DMS79 (cell line): ENCODE measurements around the gene LCN6.

Experiments used
- DNase-seq: peaks from one replicate; lab custom pipeline; 2025; lab: John Stamatoyannopoulos, UW

LCN6 gene

DNA sequence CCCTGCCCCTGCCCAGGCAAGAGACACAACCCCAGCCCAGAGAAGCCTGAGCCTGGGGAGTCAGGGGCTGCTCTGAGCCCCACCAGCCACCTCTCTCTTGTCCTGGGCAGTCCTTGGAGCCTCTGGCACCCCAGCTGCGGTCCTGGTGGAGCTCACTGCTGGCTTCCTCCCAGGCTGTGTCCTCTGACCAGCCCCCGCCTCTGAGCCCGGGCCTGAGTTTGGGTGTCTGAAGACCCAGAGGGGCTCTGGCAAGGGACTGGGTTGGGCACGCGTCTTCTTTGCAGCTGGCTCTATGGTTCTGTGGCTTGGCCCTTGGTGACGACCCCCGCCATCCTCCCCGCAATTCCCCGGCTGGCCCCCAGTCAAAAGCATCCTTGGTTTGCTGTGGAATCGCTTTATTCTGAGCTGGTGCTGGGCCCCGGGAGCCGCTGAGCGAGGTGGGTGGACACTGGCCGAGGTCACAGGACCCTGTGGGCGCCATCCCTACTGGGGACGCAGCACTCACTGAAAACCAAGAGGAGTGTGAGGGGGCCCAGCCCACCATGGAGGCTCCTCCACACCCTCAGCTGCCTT, 4.6 kb downstream of the LCN6 start:
- no peak for DNase-seq

DNA sequence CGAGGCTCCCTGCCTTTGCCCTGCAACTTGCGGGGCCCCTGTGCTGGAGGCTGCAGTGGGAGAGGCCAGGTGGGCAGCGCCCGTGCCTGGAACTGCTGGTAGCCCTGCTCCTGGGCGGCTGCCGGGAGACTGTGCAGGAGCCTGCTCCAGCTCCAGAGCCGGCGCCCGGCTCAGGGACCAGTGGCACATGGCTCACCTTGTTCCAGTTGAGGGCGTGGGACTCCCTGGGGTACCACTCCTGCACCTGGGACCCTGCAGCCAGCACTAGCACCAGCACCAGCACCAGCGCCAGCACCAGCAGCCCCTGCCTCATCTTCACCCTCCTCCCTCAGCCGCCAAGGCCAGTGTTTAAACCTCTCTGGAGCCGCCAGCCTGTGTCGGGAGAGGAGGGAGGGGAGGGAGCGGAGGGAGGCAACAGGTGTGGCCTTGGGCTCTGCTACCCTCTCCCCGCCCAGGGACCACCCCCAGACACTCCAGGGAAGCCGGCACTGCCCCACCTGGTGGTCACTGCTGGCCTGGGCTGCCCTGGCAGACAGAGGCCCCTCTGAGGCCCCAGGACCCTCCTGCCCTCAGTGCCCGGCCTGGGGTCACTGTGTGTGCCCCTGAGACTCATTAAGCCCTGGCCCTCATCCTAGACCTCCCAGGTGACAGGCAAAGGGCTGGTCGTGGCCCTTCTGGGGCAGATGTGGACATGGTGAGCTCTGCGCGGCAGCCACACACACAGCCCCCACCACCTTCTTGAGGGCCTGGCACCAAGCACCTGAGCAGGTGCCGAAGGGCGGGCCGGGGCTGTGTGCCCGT, 5.5 kb downstream of the LCN6 start, which contains the start of gene LCN10:
LCN10 (minus strand) TSS at position 350 of the 801 bp plus-strand sequence; CDS start at position 313, 37 bp downstream.
- peak; percentile 45 for DNase-seq

DNA sequence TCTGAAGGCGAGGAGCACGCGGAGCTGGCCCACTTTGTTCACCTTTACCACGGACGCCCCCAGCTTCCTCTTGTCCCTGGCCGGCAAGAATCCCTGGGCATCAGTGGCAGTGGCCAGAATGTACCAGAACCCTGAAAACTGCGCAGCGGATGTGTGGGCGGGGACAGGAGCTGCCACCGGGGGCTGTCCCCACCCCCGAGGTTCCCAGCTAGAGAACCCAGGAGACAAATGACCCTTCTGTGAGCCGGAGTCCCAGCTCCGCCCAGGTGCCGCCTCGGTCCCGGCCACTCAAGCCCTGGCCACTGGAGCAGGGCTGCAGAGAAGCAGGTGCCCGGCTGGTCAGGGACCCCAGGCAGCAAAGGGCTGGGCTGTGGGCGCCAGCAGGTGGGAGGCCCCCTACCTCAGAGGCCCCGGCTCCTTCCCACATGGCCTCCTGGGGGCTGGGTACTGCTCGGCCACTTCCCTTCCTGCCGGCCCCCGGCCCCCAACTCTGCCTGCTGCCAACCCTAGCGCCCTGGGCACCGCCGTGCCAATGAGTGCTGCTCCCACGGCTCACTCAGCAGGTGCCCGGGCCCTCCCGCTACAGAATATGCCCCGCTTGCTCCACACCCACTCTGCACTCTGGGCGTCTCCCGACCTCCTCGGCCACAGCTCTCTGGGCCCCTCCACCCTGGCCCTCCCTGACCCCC, 6.3 kb downstream of the LCN6 start:
- DNase-seq, result no peak

DNA sequence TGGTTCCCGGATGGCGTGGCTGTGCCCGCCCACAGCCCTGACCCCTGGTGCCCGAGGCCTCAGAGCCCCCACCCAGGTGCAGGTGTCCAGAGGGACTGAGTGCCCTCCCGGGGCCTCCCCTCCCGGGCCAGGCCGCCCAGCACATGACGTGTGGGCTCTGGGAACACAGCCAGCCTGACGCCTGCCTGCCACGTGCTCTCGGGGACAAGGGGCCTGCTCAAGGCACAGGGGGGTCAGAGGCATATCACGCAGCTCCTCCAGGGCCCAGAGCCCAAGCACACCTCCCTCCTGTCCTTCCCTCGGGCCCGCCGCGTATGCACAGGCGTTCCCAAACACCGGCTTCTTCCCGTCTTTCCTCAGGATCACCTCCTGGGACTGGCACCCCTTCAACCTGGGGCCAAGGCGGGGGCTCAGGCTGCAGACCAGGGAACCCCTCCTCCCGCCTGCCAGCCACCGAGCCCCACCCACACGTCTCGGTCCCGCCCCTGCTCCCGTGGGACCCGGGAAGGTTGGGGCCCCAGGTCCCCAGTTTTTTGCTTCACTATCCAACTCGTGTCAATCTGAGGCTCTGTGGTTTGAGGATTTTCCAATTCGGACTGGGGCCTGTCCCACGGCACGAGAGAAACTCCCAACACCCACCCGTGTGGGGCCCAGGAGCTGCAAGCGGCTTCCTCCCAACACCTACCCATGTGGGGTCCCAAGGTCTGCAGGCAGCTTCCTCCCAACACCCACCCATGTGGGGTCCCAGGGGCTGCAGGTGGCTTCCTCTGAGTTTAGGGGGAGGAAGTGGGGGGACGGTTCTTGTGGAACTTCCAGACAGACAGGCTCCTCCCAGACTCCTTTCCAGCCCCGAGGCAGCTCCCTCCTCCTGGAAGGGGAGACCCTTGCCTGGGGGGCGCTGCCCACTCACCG, 7.1 kb downstream of the LCN6 start:
- DNase-seq, result no peak

DNA sequence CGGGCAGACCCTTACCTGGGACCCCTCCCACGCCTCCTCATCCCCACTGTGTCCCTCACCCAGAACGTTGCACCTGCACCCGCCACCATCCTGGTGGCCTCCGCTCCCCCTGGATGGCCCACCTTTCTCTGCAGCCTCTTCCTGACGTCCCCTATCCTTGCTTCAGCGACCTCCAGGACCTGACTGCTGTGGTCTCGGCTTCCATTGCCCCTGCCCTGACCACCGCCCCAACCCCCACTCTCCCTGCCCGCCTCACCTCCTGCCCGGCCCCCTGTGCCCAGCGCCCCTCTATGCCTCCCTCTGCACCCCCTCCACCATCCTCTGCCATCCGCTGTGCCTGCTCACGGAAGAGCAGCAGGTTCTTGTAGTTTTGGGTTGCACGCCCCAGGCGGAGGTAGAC, 7.8 kb downstream of the LCN6 start:
- no peak for DNase-seq

DNA sequence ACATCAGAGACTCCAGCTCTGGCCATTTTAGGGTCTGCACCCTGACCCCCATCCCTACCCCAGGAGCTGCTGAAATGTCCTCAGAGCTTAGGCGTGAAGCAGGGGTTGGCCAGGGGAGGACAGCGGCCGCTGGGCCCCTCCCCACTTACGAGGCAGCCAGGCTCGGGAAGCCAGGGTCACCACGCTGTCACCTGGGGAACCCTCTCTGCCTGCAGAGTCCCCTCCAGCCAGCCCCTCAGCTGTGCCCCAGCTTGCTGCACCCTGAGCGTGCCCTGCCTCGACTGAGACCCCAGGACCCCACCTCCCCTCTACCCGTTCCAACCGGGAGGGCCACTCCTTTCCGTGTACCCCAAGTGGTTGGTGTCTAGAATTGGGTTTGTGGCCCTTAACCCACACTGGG, 8.3 kb downstream of the LCN6 start:
- no peak for DNase-seq

DNA sequence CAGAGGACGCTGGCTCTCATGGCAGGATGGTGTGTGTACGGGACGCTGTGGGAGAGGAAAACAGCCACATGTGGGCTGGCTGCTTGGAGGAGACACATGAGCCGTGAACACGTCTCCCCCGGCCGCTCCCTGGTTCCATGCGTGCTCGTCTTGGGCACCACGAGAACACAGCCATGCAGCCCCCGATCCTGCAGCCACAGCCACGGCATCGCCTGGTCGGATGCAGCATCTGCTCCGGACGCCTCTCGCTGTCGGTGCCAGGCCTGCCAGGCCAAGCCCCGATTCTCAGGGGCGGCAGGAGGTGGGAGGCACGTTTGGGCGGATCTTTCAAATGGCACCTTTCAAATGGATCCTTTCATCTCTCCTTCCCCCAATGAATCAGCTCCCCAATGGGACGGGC, 8.8 kb downstream of the LCN6 start:
- no peak for DNase-seq

DNA sequence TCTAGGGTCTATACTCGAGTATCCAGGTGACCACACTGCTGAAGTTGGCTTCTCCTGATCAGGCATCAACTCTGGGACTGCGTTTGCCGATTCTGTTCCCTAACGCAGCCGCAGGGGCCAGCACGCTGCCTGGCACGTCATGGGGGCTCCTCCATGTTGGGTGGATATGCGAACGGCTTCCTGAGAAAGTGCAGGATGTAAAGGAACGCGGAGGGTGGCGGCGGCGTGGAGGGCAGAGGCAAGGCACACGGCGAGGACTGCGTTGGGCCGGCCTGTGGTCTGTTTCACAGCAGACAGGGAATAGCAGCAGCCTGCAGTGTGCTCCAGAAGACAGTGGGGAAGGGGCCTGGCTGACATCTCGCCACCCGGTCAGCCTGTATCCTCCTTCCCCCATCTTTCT, 9.4 kb downstream of the LCN6 start:
- DNase-seq, result no peak

DNA sequence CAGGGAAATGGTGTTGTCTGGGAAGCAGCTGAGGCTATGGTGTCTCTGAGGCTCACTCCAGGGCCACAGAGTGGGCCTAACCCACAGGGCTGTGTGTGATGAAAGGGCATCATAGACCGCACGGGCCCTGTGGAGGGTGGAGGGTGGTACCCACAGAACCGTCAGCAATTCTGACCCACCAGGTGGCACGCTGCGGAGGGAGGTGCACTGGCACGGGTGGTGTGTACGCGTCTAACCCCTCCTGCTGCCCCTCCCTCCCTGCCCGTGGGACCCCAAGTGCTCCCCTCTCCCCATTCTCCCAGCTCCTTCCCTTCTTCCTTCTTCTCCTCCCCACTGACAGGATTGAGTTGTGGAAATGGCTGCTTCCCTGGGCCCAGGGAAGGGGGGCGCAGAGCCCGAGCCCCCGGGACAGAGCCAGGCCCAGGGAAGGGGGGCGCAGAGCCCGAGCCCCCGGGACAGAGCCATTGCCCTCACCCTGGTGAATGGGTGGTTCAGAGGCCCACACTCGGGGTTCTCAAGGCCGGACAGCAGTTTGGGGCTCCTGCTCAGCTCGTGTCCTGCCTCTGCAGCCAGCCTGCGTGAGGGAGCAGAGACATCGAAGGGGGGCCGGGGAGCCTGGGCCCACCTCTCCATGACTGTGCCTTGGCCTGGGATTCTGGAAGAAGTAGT, 12.4 kb downstream of the LCN6 start:
- no peak for DNase-seq

DNA sequence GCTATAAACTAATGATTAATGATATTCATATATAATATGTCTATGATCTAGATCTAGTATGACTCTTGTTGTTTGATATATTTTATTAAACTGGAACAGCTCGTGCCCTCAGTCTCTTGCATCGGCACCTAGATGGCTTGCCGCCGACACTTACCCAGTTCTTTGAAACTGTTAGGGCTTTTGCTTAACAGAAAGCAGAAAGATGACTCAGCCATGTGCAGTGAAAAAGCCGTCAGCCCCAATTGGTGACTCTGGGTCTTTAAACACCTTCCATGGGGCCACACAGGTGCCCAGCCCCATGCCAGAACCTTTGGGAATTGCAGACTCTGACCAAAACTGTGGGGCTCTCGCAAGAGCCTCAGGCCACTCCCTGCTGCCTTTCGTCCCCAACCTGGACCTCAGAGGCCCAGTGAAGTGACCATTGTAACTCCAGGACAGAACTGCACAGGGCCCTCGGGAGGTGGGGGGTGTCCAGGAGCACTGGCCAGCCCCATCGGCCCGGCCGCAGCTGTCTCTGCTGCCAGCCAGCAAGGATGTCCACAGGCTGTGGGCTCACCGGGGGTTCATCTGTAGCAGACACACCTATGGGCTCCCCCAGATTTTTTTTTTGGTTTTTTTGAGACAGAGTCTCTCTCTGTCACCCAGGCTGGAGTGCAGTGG, 13.4 kb downstream of the LCN6 start:
- no peak for DNase-seq

DNA sequence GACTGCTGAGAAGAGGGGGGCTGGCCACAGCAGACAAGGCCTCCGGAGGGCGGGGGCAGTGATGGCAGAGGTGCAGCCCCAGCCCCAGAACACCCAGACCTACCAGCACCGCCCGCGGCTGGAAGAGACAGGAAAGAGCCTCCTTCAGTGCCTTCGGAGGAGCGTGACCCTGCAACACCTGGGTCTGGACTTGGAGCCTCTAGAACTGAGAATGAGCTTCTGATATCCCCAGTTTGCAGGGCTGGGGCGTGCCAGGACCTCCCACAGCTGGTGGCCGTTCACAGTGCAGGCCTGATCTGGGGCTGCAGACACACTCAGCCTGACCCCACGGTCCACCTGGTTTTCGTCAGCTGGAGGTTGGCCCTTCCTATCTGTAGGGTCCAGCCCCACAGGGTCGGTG, 14.7 kb downstream of the LCN6 start:
- DNase-seq, result no peak

DNA sequence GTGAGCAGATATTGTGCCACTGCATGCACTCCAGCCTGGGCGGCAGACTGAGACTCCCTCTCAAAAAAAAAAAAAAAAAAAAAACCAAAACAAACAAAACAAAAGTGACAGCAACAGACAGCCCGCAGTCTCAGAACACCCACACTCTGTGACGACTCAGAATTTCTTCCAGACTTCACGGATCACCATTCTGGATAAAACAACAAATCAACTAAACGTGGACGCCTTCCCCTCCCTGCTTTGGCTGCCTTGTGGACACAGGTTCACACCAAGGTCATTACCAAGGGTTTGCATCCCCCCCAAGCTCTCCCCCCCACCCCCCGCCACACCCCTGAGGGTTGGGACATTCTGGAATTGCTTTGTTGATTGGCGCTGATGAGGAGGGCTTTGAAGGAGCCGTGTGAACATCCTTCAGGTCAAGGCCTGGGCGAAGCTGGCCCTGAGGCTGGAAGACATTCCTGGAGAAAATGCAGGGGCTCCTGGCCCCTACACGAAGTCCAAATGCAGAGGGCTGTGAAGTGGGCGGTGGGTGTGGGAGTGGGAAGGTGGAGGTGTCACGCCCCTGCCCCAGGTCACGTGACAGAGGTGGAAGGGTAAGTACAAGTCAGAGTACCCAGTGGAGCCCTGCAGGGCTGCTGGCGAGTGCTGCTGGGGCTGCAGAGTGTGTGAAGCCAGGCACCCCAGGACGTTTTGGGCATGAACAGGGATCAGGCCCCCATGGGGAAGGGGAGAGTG, 15.7 kb downstream of the LCN6 start:
- no peak for DNase-seq

DNA sequence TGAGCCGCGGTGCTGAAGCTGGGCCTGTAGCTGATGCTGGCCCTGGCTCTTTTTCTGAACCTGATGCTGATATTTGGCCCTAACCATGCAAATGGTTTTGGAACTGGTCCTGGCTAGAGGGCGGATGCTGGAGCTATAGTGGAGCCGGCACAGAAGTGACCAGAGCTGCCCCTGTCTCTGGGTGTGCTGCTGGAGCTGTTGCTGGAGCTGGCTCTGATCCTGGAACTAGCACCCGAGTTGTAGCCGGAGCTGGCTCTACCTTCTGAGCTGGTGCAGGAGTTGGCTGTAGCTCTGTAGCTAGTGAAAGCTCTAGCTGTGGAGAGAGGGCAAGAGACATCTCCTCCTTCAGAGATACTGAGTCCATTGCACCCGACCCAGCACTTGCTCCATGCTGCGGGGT, 18.4 kb downstream of the LCN6 start:
- no peak for DNase-seq

DNA sequence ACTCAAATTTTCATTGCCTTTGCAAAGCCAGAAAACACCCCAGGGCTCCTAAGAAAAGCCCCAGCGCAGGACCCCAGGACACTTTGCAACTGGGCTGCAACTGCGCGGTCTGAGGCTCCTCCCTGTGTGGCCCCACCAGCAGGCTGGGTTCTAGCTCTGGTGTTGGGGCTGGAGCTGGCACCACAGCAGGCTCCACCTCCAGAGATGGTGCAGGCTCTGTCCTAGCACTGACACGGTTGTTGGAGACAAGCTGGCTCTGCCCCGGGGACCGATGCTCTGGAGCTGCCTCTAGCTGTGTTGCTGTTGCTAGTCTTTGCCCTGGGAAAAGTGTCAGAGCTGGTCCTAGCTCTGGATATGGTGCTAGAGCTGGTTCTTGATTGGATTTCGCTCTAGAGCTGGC, 19.2 kb downstream of the LCN6 start:
- DNase-seq, result no peak

DNA sequence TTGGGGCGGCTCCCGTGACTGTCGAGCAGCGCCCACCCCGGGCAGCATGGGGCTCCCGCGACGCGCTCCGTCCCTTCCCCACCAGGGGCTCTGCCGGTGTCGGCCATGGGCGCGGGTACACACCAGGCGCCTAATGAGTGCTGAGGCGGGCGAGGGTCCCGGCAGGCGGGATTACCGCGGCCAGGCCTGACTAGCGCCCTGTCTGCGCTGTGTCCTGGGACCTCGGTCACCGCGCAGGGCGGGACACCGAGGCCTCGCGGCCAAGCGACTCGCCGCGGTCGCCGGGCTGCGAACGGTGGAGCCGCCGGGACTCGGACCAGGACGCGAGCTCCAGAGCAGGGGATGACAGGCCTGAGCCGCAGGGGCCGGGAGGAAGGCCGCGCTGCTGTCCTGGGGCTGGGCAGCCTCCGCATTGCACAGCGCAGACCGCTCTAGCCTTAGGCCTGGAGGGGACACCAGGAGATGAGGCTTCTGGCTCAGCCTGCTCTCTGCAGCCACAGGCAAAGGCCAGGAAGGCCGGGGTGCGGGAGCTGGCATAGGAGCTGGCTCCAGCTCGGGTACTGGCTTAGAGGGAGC, 19.7 kb downstream of the LCN6 start:
- no peak for DNase-seq

DNA sequence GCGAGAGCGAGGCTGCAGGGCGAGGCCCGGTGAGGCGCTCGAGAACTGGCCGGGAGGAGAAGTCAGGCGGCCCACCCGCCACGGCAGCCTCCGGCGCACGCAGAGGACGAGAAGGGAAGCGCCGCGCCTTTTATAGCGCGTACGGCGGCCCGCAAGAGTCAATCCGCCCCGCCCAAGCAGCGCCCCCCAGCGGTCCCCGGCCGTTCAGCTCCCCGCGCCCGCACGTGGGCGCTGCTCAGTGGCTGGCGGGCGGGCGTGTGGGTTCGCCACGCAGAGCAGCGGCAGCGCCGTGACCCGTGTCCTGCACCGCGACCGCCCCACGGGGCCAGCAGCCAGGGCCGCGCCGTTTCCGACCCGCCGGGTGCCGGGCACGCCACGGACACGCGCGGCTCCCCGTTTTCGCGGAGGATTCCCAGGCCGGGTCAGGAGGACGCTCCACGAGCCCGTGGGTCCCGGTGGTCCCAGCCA, 20.2 kb downstream of the LCN6 start:
- peak; percentile 23 for DNase-seq

DNA sequence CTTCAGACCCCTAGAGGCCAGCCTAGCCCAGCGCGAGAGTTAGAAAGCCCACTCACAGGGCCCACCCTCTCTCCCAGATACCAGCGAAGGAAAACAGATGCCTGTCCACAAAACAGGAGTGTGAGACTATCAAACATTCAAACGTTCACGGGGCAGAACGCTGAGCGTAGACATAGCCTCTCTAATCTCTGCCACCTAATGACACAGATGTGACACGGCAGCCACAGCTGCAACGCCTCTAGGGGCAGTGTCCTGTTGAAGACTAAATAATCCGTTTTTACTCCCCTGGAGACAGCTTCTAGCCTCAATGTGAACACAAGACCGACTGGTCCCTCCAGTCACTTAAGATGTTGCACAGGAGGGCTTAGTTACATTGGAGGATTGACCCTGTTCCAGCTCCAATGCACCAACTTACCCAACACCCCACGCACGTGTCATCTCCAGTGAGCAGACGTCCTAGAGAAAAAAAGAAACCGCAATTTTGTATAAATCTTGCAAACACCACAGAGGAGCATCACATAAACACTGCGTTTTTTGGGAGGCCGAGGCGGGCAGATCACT, 21.6 kb downstream of the LCN6 start:
- DNase-seq, result no peak

DNA sequence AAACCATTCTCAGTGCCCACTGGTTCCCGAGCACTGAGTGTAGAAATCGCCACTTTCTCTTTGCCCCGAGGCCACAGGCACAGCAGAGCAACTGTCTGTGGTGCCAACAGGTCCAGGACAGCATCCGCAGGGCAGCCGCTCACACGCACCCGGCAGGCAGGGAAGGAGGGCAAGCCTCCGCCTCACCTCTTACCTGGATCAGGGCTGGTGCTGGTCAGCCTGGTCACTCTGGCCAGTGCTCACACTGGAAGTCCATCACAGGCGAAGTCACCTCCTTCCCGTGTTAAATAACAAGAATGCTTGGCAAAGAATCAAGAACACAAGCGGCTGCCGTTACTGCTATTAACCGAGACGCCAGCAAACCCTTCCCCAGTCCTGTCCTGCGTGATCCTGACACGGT, 22.2 kb downstream of the LCN6 start:
- no peak for DNase-seq

DNA sequence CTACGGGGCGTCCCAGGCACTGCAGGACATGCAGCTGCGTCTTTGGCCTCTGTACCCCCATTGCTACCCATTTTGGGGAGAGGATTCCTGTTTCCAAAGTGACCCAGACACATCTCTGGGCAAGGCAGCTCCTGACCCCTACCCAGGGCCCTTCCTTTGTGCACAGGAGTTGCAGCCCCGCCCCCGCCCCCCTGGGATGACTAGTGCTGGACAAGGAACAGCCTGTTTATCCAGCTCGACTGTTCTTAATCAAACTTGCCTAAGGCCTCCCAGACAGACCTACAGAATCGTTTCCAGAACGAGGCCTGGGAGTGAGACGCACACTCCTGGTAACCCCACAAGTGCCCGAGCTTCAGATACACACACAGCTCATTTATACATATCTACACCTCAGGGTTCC, 22.7 kb downstream of the LCN6 start:
- no peak for DNase-seq

DNA sequence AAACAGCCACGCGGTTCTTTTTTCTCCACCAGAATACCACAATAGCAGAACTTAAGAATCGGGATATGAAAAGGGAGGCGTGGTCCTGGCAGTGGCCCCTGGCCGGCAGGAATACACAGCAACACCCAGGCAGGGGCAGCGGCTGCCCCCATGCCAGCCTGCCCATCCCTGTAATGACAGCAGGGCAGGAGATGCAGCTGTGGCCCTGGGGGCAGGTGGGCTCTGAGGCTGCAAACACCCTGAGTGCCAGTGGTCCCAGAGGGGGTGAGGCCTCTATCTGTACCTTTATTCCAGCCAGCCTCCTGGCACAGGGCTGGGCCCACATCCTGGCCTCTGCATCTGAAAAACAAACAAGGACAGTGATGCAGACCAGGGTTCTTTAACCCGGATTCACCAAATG, 23.6 kb downstream of the LCN6 start:
- no peak for DNase-seq
